ENCODE data around the gene IL31RA. TPM values are rescaled to one million over a fixed set of nuclear protein-coding genes. Genes with fewer than 3 reads are reported as not detected.
"Not testable (repeated sequence)": the region's sequence is repeated elsewhere in the genome, so short reads cannot be mapped to it uniquely, and the experiment has no call there.

The IL31RA gene
- total and polyA plus RNA-seq, 8 donors = 0.10 to 0.55 (median 0.18) TPM

- Histone ChIP-seq H3K4me1 (peaks cover 8 to 10% of the 10 kb centered on the region in 2 donors), H3K9me3 (no peaks in the 10 kb centered on the region), H3K27ac (no peak overlapping the region), H3K4me3 (no peak overlapping the region), H3K27me3 (no peaks in the 10 kb centered on the region), H3K36me3 (peaks cover 0 to 40% of the 10 kb centered on the region in 2 donors)
- intact Hi-C loops (cut with DNase I) = loop anchor here in 1 of 2 donors (10.0 kb wide), 1 partner anchor 269 kb away; no protein-coding TSS in a partner anchor
- DNase-seq (peak; percentile 67 to 87 (median 81)), ATAC-seq (peak; percentile 66)
- TF ChIP-seq CTCF (IDR thresholded peaks at IDR 0.05) = peak; percentile 85 to 86
These were observed 85.0 kb downstream of the IL31RA start for GRCh38 chr5:55936100-55936693.

GRCh38 chr5:55937598-55937997 lies 86.4 kb downstream of the IL31RA start:
- not testable (repeated sequence) for ATAC-seq, DNase-seq, H3K9me3 ChIP-seq, H3K4me3 ChIP-seq, H3K27me3 ChIP-seq
- H3K27ac ChIP-seq = peak overlapping the region in 1 of 2 donors; percentile 18
- peaks cover 8 to 10% of the 10 kb centered on the region in 2 donors for H3K4me1 ChIP-seq
- peaks cover 0 to 54% of the 10 kb centered on the region in 2 donors for H3K36me3 ChIP-seq
- intact Hi-C loops (cut with DNase I) = loop anchor here in 1 of 2 donors (10.0 kb wide), 1 partner anchor 267 kb away; no protein-coding TSS in a partner anchor

GRCh38 chr5:55941154-55941553 lies 90.0 kb downstream of the IL31RA start:
- DNase-seq; intact Hi-C loops (cut with DNase I); H3K4me1 ChIP-seq; H3K27ac ChIP-seq; H3K4me3 ChIP-seq; H3K9me3 ChIP-seq; H3K27me3 ChIP-seq: not testable (repeated sequence)
- H3K36me3 ChIP-seq = peaks cover 0 to 88% of the 10 kb centered on the region in 2 donors
- peak; percentile 17 for ATAC-seq

GRCh38 chr5:55959208-55959607 lies 108.1 kb downstream of the IL31RA start:
- Histone ChIP-seq H3K9me3 (no peaks in the 10 kb centered on the region), H3K27me3 (no peaks in the 10 kb centered on the region), H3K4me1 (no peaks in the 10 kb centered on the region), H3K27ac (no peak overlapping the region), H3K36me3 (peaks cover 0 to 91% of the 10 kb centered on the region in 2 donors), H3K4me3 (no peak overlapping the region)
- no peak for DNase-seq
- TF ChIP-seq CTCF (IDR thresholded peaks at IDR 0.05) = no peak
- ATAC-seq = no peak
- intact Hi-C loops (cut with DNase I) = no loop called here

GRCh38 chr5:55960779-55961178 lies 109.6 kb downstream of the IL31RA start:
- Histone ChIP-seq H3K27ac (no peak overlapping the region), H3K4me1 (peaks cover 0 to 6% of the 10 kb centered on the region in 2 donors), H3K9me3 (no peaks in the 10 kb centered on the region), H3K4me3 (no peak overlapping the region), H3K27me3 (no peaks in the 10 kb centered on the region), H3K36me3 (peaks cover 0 to 75% of the 10 kb centered on the region in 2 donors)
- ATAC-seq (peak; percentile 91), DNase-seq (peak in 2 of 4 donors; percentile 8 to 36)
- intact Hi-C loops (cut with DNase I) = no loop called here
- TF ChIP-seq CTCF (IDR thresholded peaks at IDR 0.05) = no peak

GRCh38 chr5:55965525-55965924 lies 114.4 kb downstream of the IL31RA start:
- Histone ChIP-seq H3K9me3 (no peaks in the 10 kb centered on the region), H3K4me3 (no peak overlapping the region), H3K27ac (no peak overlapping the region), H3K27me3 (no peaks in the 10 kb centered on the region), H3K36me3 (peaks cover 0 to 67% of the 10 kb centered on the region in 2 donors), H3K4me1 (peaks cover 0 to 13% of the 10 kb centered on the region in 2 donors)
- no peak for ATAC-seq
- DNase-seq = no peak
- intact Hi-C loops (cut with DNase I) = no loop called here
- TF ChIP-seq CTCF (IDR thresholded peaks at IDR 0.05) = no peak
